Eye (tissue), 1 donor: ENCODE measurements around the gene WIZ.
"Not testable (repeated sequence)": the region's sequence is repeated elsewhere in the genome, so short reads cannot be mapped to it uniquely, and the experiment has no call there.

Experiments used
- DNase-seq: peaks from one replicate; pipeline ENCODE4 v3.0.0-alpha.2; 2015

WIZ gene

GRCh38 chr19:15427991-15428471 lies 21.7 kb downstream of the WIZ start:
- DNase-seq, result no peak

- DNase-seq, result no peak
Observed at GRCh38 chr19:15427350-15427700, 22.4 kb downstream of the WIZ start.

GRCh38 chr19:15426485-15427349 lies 23.0 kb downstream of the WIZ start:
- no peak for DNase-seq

GRCh38 chr19:15425321-15425950 lies 24.3 kb downstream of the WIZ start:
- no peak for DNase-seq

- DNase-seq, result no peak
Observed at GRCh38 chr19:15424692-15425272, 25.0 kb downstream of the WIZ start.

- no peak for DNase-seq
Observed at GRCh38 chr19:15424121-15424520, 25.6 kb downstream of the WIZ start.

GRCh38 chr19:15423130-15423529 lies 26.6 kb downstream of the WIZ start:
- DNase-seq, result no peak

- DNase-seq, result no peak
Observed at GRCh38 chr19:15422296-15423075, 27.3 kb downstream of the WIZ start.

GRCh38 chr19:15421721-15422260 lies 28.0 kb downstream of the WIZ start:
- peak; percentile 14 for DNase-seq

GRCh38 chr19:15421136-15421695 lies 28.5 kb downstream of the WIZ start:
- DNase-seq, result no peak

- no peak for DNase-seq
Observed at GRCh38 chr19:15419413-15420025, 30.2 kb downstream of the WIZ start.

GRCh38 chr19:15418579-15419412 lies 31.0 kb downstream of the WIZ start, which contains the start of gene AKAP8L:
Gene AKAP8L, minus strand, starts transcription at chr19:15418988. Its CDS starts 65 bp downstream, at chr19:15418923.
- peak; percentile 100 for DNase-seq

- peak; percentile 71 for DNase-seq
Observed at GRCh38 chr19:15418231-15418578, 31.6 kb downstream of the WIZ start.

GRCh38 chr19:15417699-15418098 lies 32.1 kb downstream of the WIZ start:
- DNase-seq, result peak; percentile 33

GRCh38 chr19:15412832-15413231 lies 36.9 kb downstream of the WIZ start:
- no peak for DNase-seq

- DNase-seq, result not testable (repeated sequence)
Observed at GRCh38 chr19:15411351-15411750, 38.4 kb downstream of the WIZ start.

GRCh38 chr19:15404780-15405211 lies 45.0 kb downstream of the WIZ start:
- peak; percentile 77 for DNase-seq

- DNase-seq, result no peak
Observed at GRCh38 chr19:15404097-15404779, 45.5 kb downstream of the WIZ start.

GRCh38 chr19:15403151-15403531 lies 46.6 kb downstream of the WIZ start:
- DNase-seq, result no peak

- DNase-seq, result no peak
Observed at GRCh38 chr19:15402411-15403150, 47.2 kb downstream of the WIZ start.
